RKO (cell line): ENCODE results near the gene HNRNPUL1.

ENCODE experiments used
- DNase-seq: peaks from one replicate; pipeline ENCODE4 v3.0.0-alpha.2; 2016; ENCODE audit warnings: low spot score

The HNRNPUL1 gene

DNA sequence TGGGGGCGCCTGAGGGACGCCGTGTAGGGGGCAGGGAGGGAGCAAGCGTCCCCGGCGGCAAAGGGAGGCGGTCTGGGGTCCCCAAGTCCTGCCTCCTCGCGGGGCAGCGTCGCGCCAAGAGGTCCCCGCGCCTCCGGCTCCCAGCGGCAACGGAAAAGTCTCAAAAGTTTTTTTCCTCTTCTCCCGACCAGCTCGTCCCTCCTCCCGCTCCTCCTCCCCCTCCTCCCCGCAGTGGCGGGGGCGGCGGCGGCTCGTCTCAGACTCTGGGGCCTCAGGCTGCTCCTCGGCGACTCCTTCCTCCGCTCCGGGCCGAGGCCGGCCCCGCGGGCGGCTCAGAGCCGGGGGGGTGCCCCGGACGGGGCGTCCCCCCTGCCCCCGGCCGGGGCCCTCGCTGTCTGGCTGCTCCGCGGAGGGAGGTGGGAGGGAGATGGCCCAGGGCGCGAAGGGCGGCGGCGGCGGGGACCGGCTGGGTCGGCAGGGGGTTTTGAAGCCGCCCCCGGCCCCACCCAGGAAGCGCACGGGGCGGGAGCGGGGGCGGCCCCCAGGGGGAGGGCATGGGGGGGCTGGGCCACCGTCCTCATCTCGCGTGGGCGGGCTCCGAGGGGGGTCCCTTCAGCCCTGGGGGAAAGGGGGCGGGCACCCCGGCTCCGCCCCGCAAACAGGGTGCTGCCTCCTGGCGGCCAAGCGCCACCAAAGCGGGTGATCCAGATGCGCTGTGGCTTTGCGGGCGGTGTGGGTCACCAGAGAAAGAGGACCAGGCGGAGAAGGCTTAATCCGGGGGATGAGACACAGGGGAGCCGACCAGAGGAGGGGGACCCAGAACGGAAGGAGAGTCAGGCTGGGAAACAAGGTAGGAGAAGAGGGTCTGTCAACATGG, 89.5 kb downstream of the HNRNPUL1 start, which contains the start of gene TGFB1:
Gene TGFB1, minus strand, starts transcription at position 457 of the 877 bp plus-strand sequence. CDS start 878 bp downstream, outside the sequence.
- peak; percentile 87 for DNase-seq

DNA sequence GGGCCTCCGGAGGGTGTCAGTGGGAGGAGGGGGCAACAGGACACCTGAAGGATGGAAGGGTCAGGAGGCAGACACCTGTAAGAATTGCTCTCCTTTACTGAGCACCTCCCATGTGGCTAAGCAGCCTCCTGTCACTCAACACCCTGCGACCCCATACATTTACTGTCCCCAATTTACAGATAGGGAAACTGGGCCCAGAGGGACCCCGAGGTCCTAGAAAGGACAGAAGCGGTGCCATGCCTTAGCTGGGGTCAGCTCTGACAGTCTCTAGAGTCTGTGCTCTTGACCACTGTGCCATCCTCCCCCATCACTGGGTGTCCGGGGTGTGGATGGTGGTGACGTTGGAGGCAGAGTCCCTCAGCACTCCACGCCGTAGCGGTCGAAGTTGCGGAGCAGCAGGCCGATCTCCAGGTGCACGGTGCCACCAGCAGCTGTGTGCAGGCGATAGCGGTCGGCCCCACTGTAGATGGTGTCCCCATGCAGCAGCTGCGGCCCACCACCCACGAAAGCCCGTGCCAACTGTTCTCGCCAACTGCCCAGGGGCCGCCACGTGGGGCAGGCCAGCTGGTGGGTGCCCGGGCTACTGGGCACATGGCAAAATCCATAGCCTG, 90.3 kb downstream of the HNRNPUL1 start:
- DNase-seq: no peak

DNA sequence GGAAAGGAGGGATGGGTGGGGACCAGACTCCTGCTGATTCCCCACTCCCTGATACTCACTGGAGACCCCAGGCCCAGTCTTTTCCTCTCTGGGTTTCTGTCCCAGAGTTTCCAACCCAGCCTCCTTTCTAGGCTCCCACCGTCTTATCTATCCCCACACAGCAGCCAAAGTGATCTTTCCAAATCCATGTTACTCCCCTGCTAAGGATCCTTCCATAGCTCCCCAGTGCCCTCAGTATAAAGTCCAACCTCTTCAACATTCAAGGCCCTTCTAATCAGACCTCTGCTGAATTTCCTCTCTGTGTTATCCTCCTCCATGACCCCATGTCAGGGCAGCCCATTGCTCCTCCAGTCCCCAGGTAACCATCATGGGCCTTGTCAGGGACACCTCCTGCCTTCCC, 90.9 kb downstream of the HNRNPUL1 start:
- DNase-seq: no peak

DNA sequence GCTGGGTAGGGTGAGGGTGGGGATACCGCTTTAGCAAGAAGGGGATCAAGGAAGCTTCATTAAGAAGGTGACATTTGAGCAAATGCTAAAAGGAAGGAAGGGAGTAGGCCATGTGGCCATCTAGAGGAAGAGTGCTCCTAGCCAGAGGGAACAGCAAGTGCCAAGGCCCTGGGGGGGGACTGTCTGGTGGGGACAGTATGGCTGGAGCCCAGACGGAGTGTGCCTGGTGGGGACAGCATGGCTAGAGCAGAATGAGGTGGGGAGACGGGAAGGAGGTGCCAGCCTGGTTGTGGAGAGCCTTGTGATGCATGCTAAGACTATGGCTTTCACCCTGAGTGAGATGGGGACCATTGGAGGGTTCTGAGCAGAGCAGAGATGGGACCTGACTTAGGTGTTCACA, 91.6 kb downstream of the HNRNPUL1 start:
- DNase-seq: no peak

DNA sequence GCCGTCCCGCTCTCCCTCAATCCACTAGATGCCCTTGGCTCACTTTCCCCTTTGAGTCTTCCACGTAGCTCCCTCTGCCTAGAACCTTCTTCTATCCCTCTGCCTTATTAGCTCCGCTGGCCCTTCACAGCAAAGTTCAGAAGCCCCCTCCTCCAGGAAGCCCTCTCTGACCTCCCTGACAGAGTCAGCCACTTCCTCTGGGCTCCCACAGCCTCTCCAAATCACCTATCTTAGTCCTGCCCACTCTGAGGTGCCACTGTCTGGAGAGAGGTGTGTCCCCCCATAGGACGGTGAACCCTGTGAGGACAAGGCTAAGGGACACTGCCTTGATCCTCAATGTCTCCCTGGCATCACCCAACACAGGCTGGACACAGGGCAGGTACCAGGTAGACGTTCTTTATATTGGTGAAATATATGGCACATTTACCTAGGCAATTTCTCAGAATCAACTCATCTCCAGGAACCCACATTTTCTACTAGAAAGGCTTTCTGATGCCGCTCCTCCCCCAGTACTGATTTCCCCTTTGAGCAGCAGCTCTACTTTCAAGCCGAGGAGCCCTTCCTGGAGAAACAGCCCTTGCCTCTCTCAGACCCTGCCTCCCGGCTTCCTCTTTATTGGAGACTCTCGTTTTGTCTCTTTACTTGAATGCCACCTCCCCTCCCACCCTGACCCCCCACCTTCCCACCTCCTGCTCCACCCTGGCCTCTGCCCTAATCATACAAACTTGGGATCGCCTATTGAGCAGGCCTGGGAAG, 93.0 kb downstream of the HNRNPUL1 start:
- no peak for DNase-seq
